Effector CD4-positive, alpha-beta T cell (primary cell): ENCODE data around the gene SEC24D.

Experiments used
- DNase-seq: peaks from one replicate; pipeline ENCODE4 v3.0.0-alpha.2; 2020

SEC24D gene

GRCh38 chr4:118842055-118842454 is 6.1 kb upstream of the SEC24D start:
- DNase-seq, result no peak

GRCh38 chr4:118839221-118839927 is 3.4 kb upstream of the SEC24D start:
- DNase-seq, result no peak

- DNase-seq, result no peak
Measured at GRCh38 chr4:118837121-118837507, 1.2 kb upstream of the SEC24D start.

GRCh38 chr4:118836301-118837120 is 585 bp upstream of the SEC24D start:
- DNase-seq, result peak; percentile 44

GRCh38 chr4:118834960-118835569 is 861 bp downstream of the SEC24D start:
- peak; percentile 20 for DNase-seq

- DNase-seq, result no peak
Measured at GRCh38 chr4:118834070-118834469, 1.9 kb downstream of the SEC24D start.

GRCh38 chr4:118833192-118833820 is 2.6 kb downstream of the SEC24D start:
- DNase-seq, result no peak

GRCh38 chr4:118829107-118829506 is 6.8 kb downstream of the SEC24D start:
- no peak for DNase-seq

GRCh38 chr4:118826723-118827444 is 9.0 kb downstream of the SEC24D start:
- no peak for DNase-seq

- no peak for DNase-seq
Measured at GRCh38 chr4:118825799-118826198, 10.1 kb downstream of the SEC24D start.

GRCh38 chr4:118824141-118824540 is 11.8 kb downstream of the SEC24D start:
- no peak for DNase-seq

- no peak for DNase-seq
Measured at GRCh38 chr4:118823471-118823870, 12.5 kb downstream of the SEC24D start.

GRCh38 chr4:118821590-118822293 is 14.2 kb downstream of the SEC24D start:
- no peak for DNase-seq

GRCh38 chr4:118817178-118817930 is 18.6 kb downstream of the SEC24D start:
- DNase-seq, result no peak

GRCh38 chr4:118816538-118817177 is 19.3 kb downstream of the SEC24D start:
- DNase-seq, result no peak

- DNase-seq, result no peak
Measured at GRCh38 chr4:118814891-118815290, 21.0 kb downstream of the SEC24D start.

- no peak for DNase-seq
Measured at GRCh38 chr4:118814058-118814457, 21.9 kb downstream of the SEC24D start.

GRCh38 chr4:118813561-118813960 is 22.4 kb downstream of the SEC24D start:
- no peak for DNase-seq

- DNase-seq, result no peak
Measured at GRCh38 chr4:118811832-118812231, 24.1 kb downstream of the SEC24D start.

GRCh38 chr4:118810991-118811764 is 24.7 kb downstream of the SEC24D start:
- DNase-seq, result no peak
